GM19397 (cell line): ENCODE results near the gene RBM20.

Source experiments
- ATAC-seq: cut with Tn5 transposase; IDR thresholded peaks from one replicate; pipeline ENCODE4 v1.9.1; 2021; ENCODE audit warnings: mild to moderate bottlenecking, moderate library complexity; ENCODE audit not compliant: unreplicated experiment

RBM20 gene

GRCh38 chr10:110863956-110864355 is 219.8 kb downstream of the RBM20 start:
- no peak for ATAC-seq

- peak; percentile 41 for ATAC-seq
Observed at GRCh38 chr10:110864662-110865140, 220.6 kb downstream of the RBM20 start.

- no peak for ATAC-seq
Observed at GRCh38 chr10:110865186-110865808, 221.2 kb downstream of the RBM20 start.

GRCh38 chr10:110865809-110866482 is 221.8 kb downstream of the RBM20 start:
- ATAC-seq, result no peak

GRCh38 chr10:110867011-110867806 is 223.1 kb downstream of the RBM20 start:
- ATAC-seq, result peak; percentile 29

- no peak for ATAC-seq
Observed at GRCh38 chr10:110867807-110868465, 223.8 kb downstream of the RBM20 start.

- no peak for ATAC-seq
Observed at GRCh38 chr10:110868981-110869380, 224.8 kb downstream of the RBM20 start.

- no peak for ATAC-seq
Observed at GRCh38 chr10:110870823-110871297, 226.7 kb downstream of the RBM20 start.

- peak; percentile 75 for ATAC-seq
Observed at GRCh38 chr10:110871298-110872084, 227.4 kb downstream of the RBM20 start, which contains the start of gene PDCD4. TSS of gene PDCD4 (plus strand) at chr10:110871928. CDS start at chr10:110876028, 4,100 bp downstream.

- peak; percentile 46 for ATAC-seq
Observed at GRCh38 chr10:110872145-110872983, 228.2 kb downstream of the RBM20 start.

- ATAC-seq, result no peak
Observed at GRCh38 chr10:110872984-110873923, 229.1 kb downstream of the RBM20 start.

- ATAC-seq, result no peak
Observed at GRCh38 chr10:110873951-110874350, 229.8 kb downstream of the RBM20 start.

- no peak for ATAC-seq
Observed at GRCh38 chr10:110876000-110876399, 231.9 kb downstream of the RBM20 start.

GRCh38 chr10:110876788-110877187 is 232.7 kb downstream of the RBM20 start:
- no peak for ATAC-seq

GRCh38 chr10:110880012-110880411 is 235.9 kb downstream of the RBM20 start:
- no peak for ATAC-seq

- ATAC-seq, result no peak
Observed at GRCh38 chr10:110881247-110881646, 237.1 kb downstream of the RBM20 start.

- ATAC-seq, result no peak
Observed at GRCh38 chr10:110881905-110882304, 237.8 kb downstream of the RBM20 start.

GRCh38 chr10:110883924-110884323 is 239.8 kb downstream of the RBM20 start:
- ATAC-seq, result no peak
